Measurements from ENCODE around the gene BBIP1. TPM values are rescaled to one million over a fixed set of nuclear protein-coding genes. Genes with fewer than 3 reads are reported as not detected.

BBIP1 gene
- total and polyA plus RNA-seq, 10 of the 15 experiments (the other 5 are each of a cell fraction or from before 2014, with no cell fraction given): 13.8 to 40.8 (median 31.3) TPM

- TF ChIP-seq ASH2L (IDR thresholded peaks at IDR 0.05; ENCODE audit: borderline replicate concordance, low read depth) (no peak), BACH1 (IDR thresholded peaks at IDR 0.05; ENCODE audit: borderline replicate concordance) (peak; percentile 86), CHD1 (IDR thresholded peaks at IDR 0.05; ENCODE audit: low read depth, low read length) (no peak), ZNF24 (IDR thresholded peaks at IDR 0.05) (0 out of 2 replicates have a peak, but pooled peaks have one; percentile 55), ZSCAN29 (IDR thresholded peaks at IDR 0.05) (no peak), NR2F1 (conservative IDR thresholded peaks at IDR 0.05) (peak; percentile 56), NFIC (IDR thresholded peaks at IDR 0.05; ENCODE audit: low read depth, low read length) (no peak), ZZZ3 (IDR thresholded peaks at IDR 0.05; ENCODE audit: control insufficient read depth, insufficient read length, low read depth) (no peak), GABPA (IDR thresholded peaks at IDR 0.05; ENCODE audit: low read depth) (no peak), DPF2 (IDR thresholded peaks at IDR 0.05) (peak; percentile 64), RELA (IDR thresholded peaks at IDR 0.05; ENCODE audit: borderline replicate concordance, partially characterized antibody) (no peak), IRF4 (IDR thresholded peaks at IDR 0.05; ENCODE audit: low read depth, low read length) (no peak), LARP7 (IDR thresholded peaks at IDR 0.05) (peak; percentile 99), NFYB (IDR thresholded peaks at IDR 0.05; ENCODE audit: insufficient read depth, low read depth, low read length) (0 out of 2 replicates have a peak, but pooled peaks have one; percentile 5)
- TF ChIP-seq, protein P1, sequence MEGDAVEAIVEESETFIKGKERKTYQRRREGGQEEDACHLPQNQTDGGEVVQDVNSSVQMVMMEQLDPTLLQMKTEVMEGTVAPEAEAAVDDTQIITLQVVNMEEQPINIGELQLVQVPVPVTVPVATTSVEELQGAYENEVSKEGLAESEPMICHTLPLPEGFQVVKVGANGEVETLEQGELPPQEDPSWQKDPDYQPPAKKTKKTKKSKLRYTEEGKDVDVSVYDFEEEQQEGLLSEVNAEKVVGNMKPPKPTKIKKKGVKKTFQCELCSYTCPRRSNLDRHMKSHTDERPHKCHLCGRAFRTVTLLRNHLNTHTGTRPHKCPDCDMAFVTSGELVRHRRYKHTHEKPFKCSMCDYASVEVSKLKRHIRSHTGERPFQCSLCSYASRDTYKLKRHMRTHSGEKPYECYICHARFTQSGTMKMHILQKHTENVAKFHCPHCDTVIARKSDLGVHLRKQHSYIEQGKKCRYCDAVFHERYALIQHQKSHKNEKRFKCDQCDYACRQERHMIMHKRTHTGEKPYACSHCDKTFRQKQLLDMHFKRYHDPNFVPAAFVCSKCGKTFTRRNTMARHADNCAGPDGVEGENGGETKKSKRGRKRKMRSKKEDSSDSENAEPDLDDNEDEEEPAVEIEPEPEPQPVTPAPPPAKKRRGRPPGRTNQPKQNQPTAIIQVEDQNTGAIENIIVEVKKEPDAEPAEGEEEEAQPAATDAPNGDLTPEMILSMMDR (IDR thresholded peaks at IDR 0.05 in 2 of 3, conservative IDR thresholded peaks at IDR 0.05 in 1 of 3; ENCODE audit: control insufficient read depth in 2 of 3, extremely low read depth in 1 of 3, insufficient read depth in 1 of 3, low read depth in 3 of 3, low read length in 3 of 3): peak in 2 of 3 experiments; percentile 14 to 26; a peak in 3 of 6 replicates
- TF ChIP-seq, protein P2, sequence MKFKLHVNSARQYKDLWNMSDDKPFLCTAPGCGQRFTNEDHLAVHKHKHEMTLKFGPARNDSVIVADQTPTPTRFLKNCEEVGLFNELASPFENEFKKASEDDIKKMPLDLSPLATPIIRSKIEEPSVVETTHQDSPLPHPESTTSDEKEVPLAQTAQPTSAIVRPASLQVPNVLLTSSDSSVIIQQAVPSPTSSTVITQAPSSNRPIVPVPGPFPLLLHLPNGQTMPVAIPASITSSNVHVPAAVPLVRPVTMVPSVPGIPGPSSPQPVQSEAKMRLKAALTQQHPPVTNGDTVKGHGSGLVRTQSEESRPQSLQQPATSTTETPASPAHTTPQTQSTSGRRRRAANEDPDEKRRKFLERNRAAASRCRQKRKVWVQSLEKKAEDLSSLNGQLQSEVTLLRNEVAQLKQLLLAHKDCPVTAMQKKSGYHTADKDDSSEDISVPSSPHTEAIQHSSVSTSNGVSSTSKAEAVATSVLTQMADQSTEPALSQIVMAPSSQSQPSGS (IDR thresholded peaks at IDR 0.05; ENCODE audit: low read length): no peak
- TF ChIP-seq, protein P3, sequence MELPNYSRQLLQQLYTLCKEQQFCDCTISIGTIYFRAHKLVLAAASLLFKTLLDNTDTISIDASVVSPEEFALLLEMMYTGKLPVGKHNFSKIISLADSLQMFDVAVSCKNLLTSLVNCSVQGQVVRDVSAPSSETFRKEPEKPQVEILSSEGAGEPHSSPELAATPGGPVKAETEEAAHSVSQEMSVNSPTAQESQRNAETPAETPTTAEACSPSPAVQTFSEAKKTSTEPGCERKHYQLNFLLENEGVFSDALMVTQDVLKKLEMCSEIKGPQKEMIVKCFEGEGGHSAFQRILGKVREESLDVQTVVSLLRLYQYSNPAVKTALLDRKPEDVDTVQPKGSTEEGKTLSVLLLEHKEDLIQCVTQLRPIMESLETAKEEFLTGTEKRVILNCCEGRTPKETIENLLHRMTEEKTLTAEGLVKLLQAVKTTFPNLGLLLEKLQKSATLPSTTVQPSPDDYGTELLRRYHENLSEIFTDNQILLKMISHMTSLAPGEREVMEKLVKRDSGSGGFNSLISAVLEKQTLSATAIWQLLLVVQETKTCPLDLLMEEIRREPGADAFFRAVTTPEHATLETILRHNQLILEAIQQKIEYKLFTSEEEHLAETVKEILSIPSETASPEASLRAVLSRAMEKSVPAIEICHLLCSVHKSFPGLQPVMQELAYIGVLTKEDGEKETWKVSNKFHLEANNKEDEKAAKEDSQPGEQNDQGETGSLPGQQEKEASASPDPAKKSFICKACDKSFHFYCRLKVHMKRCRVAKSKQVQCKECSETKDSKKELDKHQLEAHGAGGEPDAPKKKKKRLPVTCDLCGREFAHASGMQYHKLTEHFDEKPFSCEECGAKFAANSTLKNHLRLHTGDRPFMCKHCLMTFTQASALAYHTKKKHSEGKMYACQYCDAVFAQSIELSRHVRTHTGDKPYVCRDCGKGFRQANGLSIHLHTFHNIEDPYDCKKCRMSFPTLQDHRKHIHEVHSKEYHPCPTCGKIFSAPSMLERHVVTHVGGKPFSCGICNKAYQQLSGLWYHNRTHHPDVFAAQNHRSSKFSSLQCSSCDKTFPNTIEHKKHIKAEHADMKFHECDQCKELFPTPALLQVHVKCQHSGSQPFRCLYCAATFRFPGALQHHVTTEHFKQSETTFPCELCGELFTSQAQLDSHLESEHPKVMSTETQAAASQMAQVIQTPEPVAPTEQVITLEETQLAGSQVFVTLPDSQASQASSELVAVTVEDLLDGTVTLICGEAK (IDR thresholded peaks at IDR 0.05; ENCODE audit: borderline replicate concordance): no peak
- TF ChIP-seq, protein P4, sequence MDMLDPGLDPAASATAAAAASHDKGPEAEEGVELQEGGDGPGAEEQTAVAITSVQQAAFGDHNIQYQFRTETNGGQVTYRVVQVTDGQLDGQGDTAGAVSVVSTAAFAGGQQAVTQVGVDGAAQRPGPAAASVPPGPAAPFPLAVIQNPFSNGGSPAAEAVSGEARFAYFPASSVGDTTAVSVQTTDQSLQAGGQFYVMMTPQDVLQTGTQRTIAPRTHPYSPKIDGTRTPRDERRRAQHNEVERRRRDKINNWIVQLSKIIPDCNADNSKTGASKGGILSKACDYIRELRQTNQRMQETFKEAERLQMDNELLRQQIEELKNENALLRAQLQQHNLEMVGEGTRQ (IDR thresholded peaks at IDR 0.05; ENCODE audit: borderline replicate concordance, low read depth, low read length): no peak
Observed at GRCh38 chr10:110919349-110919931, 460 bp upstream of the BBIP1 start, which contains the start of gene SHOC2 (continued).

Data from GM12878 (cell line).